Measurements from ENCODE around the gene WDR82.

WDR82 gene

GRCh38 chr3:52234516-52235447 is 43.7 kb downstream of the WDR82 start:
- H3K4me1 ChIP-seq = peaks cover 16% of the 10 kb centered on the region

DNA sequence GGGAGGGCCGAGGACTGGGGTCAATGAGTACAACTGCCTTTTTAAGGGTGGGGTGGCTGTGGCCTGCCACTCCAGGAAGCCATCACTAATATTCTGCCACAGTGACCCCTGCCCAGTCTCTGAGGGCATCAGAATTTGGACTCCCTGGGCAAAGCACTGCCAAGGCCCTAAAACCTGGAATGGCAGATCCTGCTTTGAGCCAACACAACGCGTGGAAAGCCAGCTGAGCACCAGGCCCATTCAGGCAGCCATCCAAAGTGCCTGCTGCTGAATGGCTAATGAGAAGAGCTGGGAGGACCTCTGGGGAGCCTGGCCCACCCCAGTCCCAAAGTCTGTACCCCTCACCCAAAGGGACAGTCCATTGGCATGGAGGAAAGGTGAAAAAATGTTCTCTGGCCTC is 44.5 kb downstream of the WDR82 start:
- H3K4me3 ChIP-seq (ENCODE audit: low read depth, low read length) = no peak overlapping the region
- H3K27ac ChIP-seq = no peak overlapping the region
- peaks cover 15% of the 10 kb centered on the region for H3K4me1 ChIP-seq
- H3K9me3 ChIP-seq (ENCODE audit: control insufficient read depth, low read length) = no peaks in the 10 kb centered on the region
- H2AFZ ChIP-seq = no peak overlapping the region
- no peak for TF ChIP-seq CTCF (IDR thresholded peaks at IDR 0.05)
- no peak overlapping the region for H3K4me2 ChIP-seq (ENCODE audit: low read length)
- no peak overlapping the region for H3K9ac ChIP-seq
- no peaks in the 10 kb centered on the region for H3K27me3 ChIP-seq (ENCODE audit: control insufficient read depth, insufficient read depth, low read length)
- no peaks in the 10 kb centered on the region for H3K36me3 ChIP-seq (ENCODE audit: control insufficient read depth, insufficient read depth, low read length)
- no peaks in the 10 kb centered on the region for H3K79me2 ChIP-seq

More at GRCh38 chr3:52234516-52235447, 43.7 kb downstream of the WDR82 start:
- Histone ChIP-seq H3K27ac (no peak overlapping the region), H3K79me2 (no peaks in the 10 kb centered on the region), H3K4me3 (ENCODE audit: low read depth, low read length) (no peak overlapping the region), H3K4me2 (ENCODE audit: low read length) (no peak overlapping the region), H3K9ac (no peak overlapping the region), H3K36me3 (ENCODE audit: control insufficient read depth, insufficient read depth, low read length) (no peaks in the 10 kb centered on the region), H3K27me3 (ENCODE audit: control insufficient read depth, insufficient read depth, low read length) (no peaks in the 10 kb centered on the region), H3K9me3 (ENCODE audit: control insufficient read depth, low read length) (no peaks in the 10 kb centered on the region), H2AFZ (no peak overlapping the region)
- no peak for TF ChIP-seq CTCF (IDR thresholded peaks at IDR 0.05)

DNA sequence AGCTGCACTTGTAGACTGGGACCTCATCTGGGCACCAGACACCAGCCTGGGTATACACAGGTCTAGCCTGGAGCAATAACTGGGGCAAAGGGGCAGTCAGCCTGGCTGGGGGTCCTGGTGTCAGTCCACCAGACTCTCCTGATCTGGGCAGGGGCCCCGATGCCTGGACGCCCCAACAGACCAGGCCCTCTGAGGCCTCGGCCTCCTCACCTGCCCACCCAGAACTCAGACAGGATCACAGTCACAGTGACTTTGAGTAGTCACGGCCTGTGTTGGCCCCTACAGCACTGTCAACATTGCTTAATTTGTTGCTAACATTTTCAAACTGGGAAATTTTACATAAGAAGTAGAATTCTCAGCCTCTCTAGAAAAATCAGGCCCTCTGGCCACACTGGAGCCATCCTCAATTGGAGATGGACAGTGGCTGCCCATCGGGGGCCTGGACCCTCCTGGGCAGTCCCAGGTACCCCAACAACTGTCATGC is 45.3 kb downstream of the WDR82 start:
- Histone ChIP-seq H2AFZ (no peak overlapping the region), H3K36me3 (ENCODE audit: control insufficient read depth, insufficient read depth, low read length) (no peaks in the 10 kb centered on the region), H3K4me2 (ENCODE audit: low read length) (no peak overlapping the region), H3K9ac (no peak overlapping the region), H3K4me3 (ENCODE audit: low read depth, low read length) (no peak overlapping the region), H3K27me3 (ENCODE audit: control insufficient read depth, insufficient read depth, low read length) (no peaks in the 10 kb centered on the region), H3K79me2 (no peaks in the 10 kb centered on the region), H3K9me3 (ENCODE audit: control insufficient read depth, low read length) (no peaks in the 10 kb centered on the region), H3K4me1 (peaks cover 11% of the 10 kb centered on the region), H3K27ac (no peak overlapping the region)
- no peak for TF ChIP-seq CTCF (IDR thresholded peaks at IDR 0.05)

DNA sequence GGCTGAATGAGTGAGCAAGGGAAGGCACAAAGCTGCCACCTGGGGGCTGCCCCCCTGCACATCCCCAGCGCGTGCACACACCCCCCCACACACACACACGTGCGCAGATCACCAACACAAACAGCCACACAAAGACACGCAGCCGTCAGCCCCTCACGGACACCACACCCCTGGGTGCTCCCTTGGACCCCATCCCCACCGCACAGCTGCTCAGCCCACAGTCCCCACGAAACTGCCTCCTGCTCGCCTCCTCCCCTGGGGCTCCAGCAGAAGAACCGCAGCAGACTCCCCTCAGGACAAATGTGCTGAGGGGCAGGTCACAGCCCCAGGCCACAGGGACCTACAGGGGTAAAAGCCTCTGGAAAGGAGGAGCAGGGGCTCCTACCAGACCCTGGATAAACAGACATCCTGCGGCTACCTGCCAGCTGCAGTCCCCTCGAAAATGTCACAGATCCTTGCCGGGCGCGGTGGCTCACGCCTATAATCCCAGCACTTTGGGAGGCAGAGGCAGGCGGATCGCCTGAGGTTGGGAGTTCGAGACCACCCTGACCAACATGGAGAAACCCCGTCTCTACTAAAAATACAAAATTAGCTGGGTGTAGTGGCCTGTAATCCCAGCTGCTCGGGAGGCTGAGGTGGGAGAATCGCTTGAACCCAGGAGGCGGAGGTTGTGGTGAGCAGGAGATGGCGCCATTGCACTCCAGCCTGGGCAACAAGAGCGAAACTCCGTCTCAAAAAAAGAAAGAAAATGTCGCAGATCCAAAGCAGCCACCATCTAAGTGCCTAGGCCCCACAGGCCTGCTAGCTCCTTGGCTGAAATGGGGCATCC is 46.0 kb downstream of the WDR82 start:
- no peak overlapping the region for H3K27ac ChIP-seq
- no peaks in the 10 kb centered on the region for H3K36me3 ChIP-seq (ENCODE audit: control insufficient read depth, insufficient read depth, low read length)
- H3K4me3 ChIP-seq (ENCODE audit: low read depth, low read length) = no peak overlapping the region
- H3K9me3 ChIP-seq (ENCODE audit: control insufficient read depth, low read length) = no peaks in the 10 kb centered on the region
- TF ChIP-seq CTCF (IDR thresholded peaks at IDR 0.05) = no peak
- H3K79me2 ChIP-seq = no peaks in the 10 kb centered on the region
- H3K27me3 ChIP-seq (ENCODE audit: control insufficient read depth, insufficient read depth, low read length) = no peaks in the 10 kb centered on the region
- peaks cover 4% of the 10 kb centered on the region for H3K4me1 ChIP-seq
- no peak overlapping the region for H2AFZ ChIP-seq
- no peak overlapping the region for H3K4me2 ChIP-seq (ENCODE audit: low read length)
- H3K9ac ChIP-seq = no peak overlapping the region

Measured in parathyroid adenoma (tissue), 2 donors.